Fibroblast of lung (primary cell): ENCODE data around the gene LTBP2.

Experiments used
- EZH2 ChIP-seq: IDR thresholded peaks from 2 replicates; pipeline ENCODE4 v1.5.1; 2012; ENCODE audit warnings: low read length, control low read depth, mild to moderate bottlenecking; ENCODE audit errors: missing control alignments
- TF ChIP-seq, protein P1 (sequence below), 2 donors: IDR thresholded peaks in 1 of 2; conservative IDR thresholded peaks in 1 of 2; 1 replicate in 1 of 2; 2 replicates in 1 of 2; pipeline ENCODE4 v1.5.1; 2011 to 2012; ENCODE audit warnings: low read length in 2 of 2, control low read depth in 1 of 2, inconsistent platforms in 1 of 2, low read depth in 1 of 2, mild to moderate bottlenecking in 1 of 2

DNA sequence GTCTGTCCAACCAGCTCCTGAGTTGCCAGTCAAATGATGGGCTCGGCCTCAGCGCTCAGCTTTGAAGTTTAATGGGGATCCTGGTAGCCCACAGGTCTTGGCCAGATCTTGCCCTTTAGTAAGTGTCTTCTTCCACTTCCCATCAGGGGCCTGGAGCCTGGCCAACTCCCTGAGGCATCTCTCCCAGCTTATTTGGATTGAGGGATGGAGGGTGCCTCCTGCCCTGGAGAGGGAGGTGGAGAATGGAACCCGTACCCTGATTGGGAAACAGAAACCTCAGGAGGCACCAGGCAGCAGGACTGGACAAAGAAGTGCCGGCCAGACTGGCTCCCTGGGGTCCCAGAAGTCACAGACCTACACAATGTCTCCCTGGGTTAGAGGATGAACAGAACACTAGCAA is 40.5 kb upstream of the LTBP2 start:
- TF ChIP-seq, protein P1, sequence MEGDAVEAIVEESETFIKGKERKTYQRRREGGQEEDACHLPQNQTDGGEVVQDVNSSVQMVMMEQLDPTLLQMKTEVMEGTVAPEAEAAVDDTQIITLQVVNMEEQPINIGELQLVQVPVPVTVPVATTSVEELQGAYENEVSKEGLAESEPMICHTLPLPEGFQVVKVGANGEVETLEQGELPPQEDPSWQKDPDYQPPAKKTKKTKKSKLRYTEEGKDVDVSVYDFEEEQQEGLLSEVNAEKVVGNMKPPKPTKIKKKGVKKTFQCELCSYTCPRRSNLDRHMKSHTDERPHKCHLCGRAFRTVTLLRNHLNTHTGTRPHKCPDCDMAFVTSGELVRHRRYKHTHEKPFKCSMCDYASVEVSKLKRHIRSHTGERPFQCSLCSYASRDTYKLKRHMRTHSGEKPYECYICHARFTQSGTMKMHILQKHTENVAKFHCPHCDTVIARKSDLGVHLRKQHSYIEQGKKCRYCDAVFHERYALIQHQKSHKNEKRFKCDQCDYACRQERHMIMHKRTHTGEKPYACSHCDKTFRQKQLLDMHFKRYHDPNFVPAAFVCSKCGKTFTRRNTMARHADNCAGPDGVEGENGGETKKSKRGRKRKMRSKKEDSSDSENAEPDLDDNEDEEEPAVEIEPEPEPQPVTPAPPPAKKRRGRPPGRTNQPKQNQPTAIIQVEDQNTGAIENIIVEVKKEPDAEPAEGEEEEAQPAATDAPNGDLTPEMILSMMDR (conservative IDR thresholded peaks at IDR 0.05 in 1 of 2, IDR thresholded peaks at IDR 0.05 in 1 of 2; ENCODE audit: low read depth in 1 of 2, low read length in 2 of 2): no peak
- no peak for TF ChIP-seq EZH2
